OCI-LY1 (cell line): ENCODE data around the gene CRTC3.
A peak's percentile ranks its signal among the peaks of the same experiment; 100 is the strongest.
"Not testable (repeated sequence)": the region's sequence is repeated elsewhere in the genome, so short reads cannot be mapped to it uniquely, and the experiment has no call there.

ENCODE experiments used
- H2AFZ ChIP-seq: fragments of 200-600 bp; sonication (generic), shearing (Covaris generic); 2 replicates; pipeline ENCODE4 v1.6.0; 2014; ENCODE audit warnings: antibody characterized with exemption, mild to moderate bottlenecking, low read length
- H3F3A ChIP-seq: fragments of 200-600 bp; sonication (generic), shearing (Covaris generic); 2 replicates; pipeline ENCODE4 v1.6.0; 2014; ENCODE audit warnings: mild to moderate bottlenecking, antibody characterized with exemption, low read length, moderate library complexity; ENCODE audit not compliant: insufficient read depth
- H3K27ac ChIP-seq: fragments of 200-600 bp; sonication (generic); 2 replicates; pipeline ENCODE4 v1.5.1; 2014; ENCODE audit warnings: low read length, mixed run types, mild to moderate bottlenecking, low read depth; ENCODE audit not compliant: poor library complexity, severe bottlenecking
- H3K27me3 ChIP-seq: fragments of 200-600 bp; sonication (generic); 2 replicates; pipeline ENCODE4 v1.6.0; 2014; ENCODE audit warnings: antibody characterized with exemption, mild to moderate bottlenecking, low read length, moderate library complexity; ENCODE audit not compliant: insufficient read depth
- H3K36me3 ChIP-seq: fragments of 200-600 bp; sonication (generic); 2 replicates; pipeline ENCODE4 v1.6.1; 2014; ENCODE audit warnings: mild to moderate bottlenecking, antibody characterized with exemption, low read length, moderate library complexity, mixed read lengths; ENCODE audit not compliant: insufficient read depth
- H3K4me1 ChIP-seq: fragments of 200-600 bp; sonication (generic); 2 replicates; pipeline ENCODE4 v1.5.1; 2014; ENCODE audit warnings: mild to moderate bottlenecking, low read length, moderate library complexity; ENCODE audit not compliant: insufficient read depth, severe bottlenecking
- H3K4me2 ChIP-seq: fragments of 200-600 bp; sonication (generic), shearing (Covaris generic); 2 replicates; pipeline ENCODE4 v1.6.1; 2014; ENCODE audit warnings: low read length
- H3K4me3 ChIP-seq: fragments of 200-600 bp; sonication (generic); 2 replicates; pipeline ENCODE4 v1.5.1; 2014; ENCODE audit warnings: low read length, low read depth, mild to moderate bottlenecking, mixed read lengths; ENCODE audit not compliant: poor library complexity, severe bottlenecking
- H3K79me2 ChIP-seq: fragments of 200-600 bp; shearing (Covaris generic); 2 replicates; pipeline ENCODE4 v1.6.1; 2016; ENCODE audit warnings: mixed run types, low read length, mixed read lengths; ENCODE audit not compliant: insufficient read depth
- H3K9ac ChIP-seq: fragments of 200-600 bp; sonication (generic), shearing (Covaris generic); 2 replicates; pipeline ENCODE4 v1.6.1; 2014; ENCODE audit warnings: mild to moderate bottlenecking, low read length, mixed read lengths
- H3K9me2 ChIP-seq: fragments of 200-600 bp; sonication (generic), shearing (Covaris generic); 2 replicates; pipeline ENCODE4 v1.6.1; 2014; ENCODE audit warnings: low read depth, mild to moderate bottlenecking, low read length, mixed read lengths
- H3K9me3 ChIP-seq: fragments of 200-600 bp; shearing (Covaris generic); 2 replicates; pipeline ENCODE4 v1.6.1; 2014; ENCODE audit warnings: low read length, mixed read lengths
- H4K20me1 ChIP-seq: fragments of 200-600 bp; sonication (generic), shearing (Covaris generic); 2 replicates; pipeline ENCODE4 v1.6.0; 2016; ENCODE audit warnings: mild to moderate bottlenecking, low read length; ENCODE audit not compliant: insufficient read depth
- CTCF ChIP-seq: fragments of 200-600 bp; sonication (generic), shearing (Covaris generic); IDR thresholded peaks from 2 replicates; pipeline ENCODE4 v1.5.1; 2017; ENCODE audit warnings: mild to moderate bottlenecking, antibody characterized with exemption, low read length, moderate library complexity, mixed read lengths
- EZH2 ChIP-seq: fragments of 200-600 bp; sonication (generic), shearing (Covaris generic); IDR thresholded peaks from 2 replicates; pipeline ENCODE4 v1.8.0; 2017; ENCODE audit warnings: borderline replicate concordance, mixed run types, mild to moderate bottlenecking, antibody characterized with exemption, low read length, moderate library complexity, mixed read lengths

Gene CRTC3

GRCh38 chr15:90684281-90684680 is 154.6 kb downstream of the CRTC3 start:
- H3K9ac ChIP-seq: no peak overlapping the region

GRCh38 chr15:90685591-90686434 is 156.1 kb downstream of the CRTC3 start:
- H3K36me3 ChIP-seq: peaks cover 2% of the 10 kb centered on the region; the same call in 1 of the 2 replicates
- H3K9ac ChIP-seq: no peak overlapping the region
- peak overlapping the region; percentile 63 for H3K27ac ChIP-seq
- no peaks in the 10 kb centered on the region for H3F3A ChIP-seq
- no peaks in the 10 kb centered on the region; the same call in 1 of the 2 replicates for H3K27me3 ChIP-seq
- no peaks in the 10 kb centered on the region for H4K20me1 ChIP-seq
- no peak overlapping the region for H3K4me2 ChIP-seq
- peaks cover 6% of the 10 kb centered on the region; the same call in 1 of the 2 replicates for H3K9me3 ChIP-seq
- H3K4me1 ChIP-seq: peaks cover 19% of the 10 kb centered on the region
- no peak for TF ChIP-seq CTCF
- H3K79me2 ChIP-seq: no peaks in the 10 kb centered on the region
- H3K4me3 ChIP-seq: no peak overlapping the region
- no peak overlapping the region for H2AFZ ChIP-seq
- no peaks in the 10 kb centered on the region for H3K9me2 ChIP-seq

More at GRCh38 chr15:90684281-90684680, 154.6 kb downstream of the CRTC3 start:
- H2AFZ ChIP-seq: no peak overlapping the region
- H3K4me3 ChIP-seq: no peak overlapping the region
- H3K4me2 ChIP-seq: no peak overlapping the region
- no peaks in the 10 kb centered on the region for H3K9me2 ChIP-seq
- H3K9me3 ChIP-seq: peaks cover 6% of the 10 kb centered on the region; the same call in 1 of the 2 replicates
- no peaks in the 10 kb centered on the region; the same call in 1 of the 2 replicates for H3K27me3 ChIP-seq
- H3K36me3 ChIP-seq: peaks cover 2% of the 10 kb centered on the region; the same call in 1 of the 2 replicates
- no peaks in the 10 kb centered on the region for H3K79me2 ChIP-seq
- TF ChIP-seq CTCF: no peak
- no peak for TF ChIP-seq EZH2
- H3K4me1 ChIP-seq: peaks cover 19% of the 10 kb centered on the region
- no peaks in the 10 kb centered on the region for H4K20me1 ChIP-seq
- no peaks in the 10 kb centered on the region for H3F3A ChIP-seq
- H3K27ac ChIP-seq: no peak overlapping the region

GRCh38 chr15:90686435-90687218 is 156.9 kb downstream of the CRTC3 start:
- H3K4me1 ChIP-seq: peaks cover 21% of the 10 kb centered on the region
- no peak overlapping the region for H3K9ac ChIP-seq
- no peaks in the 10 kb centered on the region for H3K27me3 ChIP-seq
- no peaks in the 10 kb centered on the region for H3K79me2 ChIP-seq
- H3K9me2 ChIP-seq: no peaks in the 10 kb centered on the region
- peak overlapping the region; percentile 63 for H3K27ac ChIP-seq
- H4K20me1 ChIP-seq: no peaks in the 10 kb centered on the region
- peaks cover 6% of the 10 kb centered on the region; the same call in 1 of the 2 replicates for H3K9me3 ChIP-seq
- H2AFZ ChIP-seq: no peak overlapping the region
- H3K4me3 ChIP-seq: no peak overlapping the region
- peaks cover 2% of the 10 kb centered on the region; the same call in 1 of the 2 replicates for H3K36me3 ChIP-seq
- H3F3A ChIP-seq: no peaks in the 10 kb centered on the region
- H3K4me2 ChIP-seq: no peak overlapping the region
- TF ChIP-seq EZH2 (no peak), CTCF (no peak)

GRCh38 chr15:90689326-90689961 is 159.7 kb downstream of the CRTC3 start:
- H3K9ac ChIP-seq, H3K4me3 ChIP-seq, H2AFZ ChIP-seq, H4K20me1 ChIP-seq, H3F3A ChIP-seq, H3K9me3 ChIP-seq, H3K9me2 ChIP-seq, H3K4me2 ChIP-seq, H3K79me2 ChIP-seq, H3K27me3 ChIP-seq, H3K27ac ChIP-seq, H3K36me3 ChIP-seq: not testable (repeated sequence)
- peaks cover 27% of the 10 kb centered on the region for H3K4me1 ChIP-seq
